A673 (cell line): ENCODE data around the gene AFAP1. TPM values are rescaled to one million over a fixed set of nuclear protein-coding genes. Genes with fewer than 3 reads are reported as not detected.

Source experiments
- BruUV-seq: library from RNA; stranded (reverse); fragments of 400-500 nt; replicated peaks from 2 replicates; lab custom pipeline; 2021; lab: Mats Ljungman, UMichigan
- CTCF ChIA-PET: fragments of 300-600 bp; sonication (Branson Sonifier 250); formaldehyde crosslinking; loops from one replicate; lab custom pipeline; 2022; ENCODE audit warnings: antibody characterized with exemption; lab: Charles Lee
- POLR2A ChIA-PET: fragments of 300-600 bp; sonication (Branson Sonifier 250); formaldehyde crosslinking; loops from one replicate; lab custom pipeline; 2022; ENCODE audit warnings: antibody characterized with exemption; ENCODE audit not compliant: low non-redundant PET; lab: Charles Lee
- DNase-seq: peaks from one replicate; pipeline ENCODE4 v3.0.0-alpha.2; 2015; ENCODE audit warnings: low spot score
- H3K27ac ChIP-seq: fragments of 200-600 bp; sonication (generic); 2 replicates; pipeline ENCODE4 v1.5.1; 2016; ENCODE audit warnings: mixed run types, low read depth, mild to moderate bottlenecking, mixed read lengths, antibody characterized with exemption, low read length; ENCODE audit not compliant: poor library complexity, severe bottlenecking
- H3K27me3 ChIP-seq: fragments of 200-600 bp; sonication (generic); replicated peaks from 2 replicates; pipeline ENCODE4 v1.6.1; 2017; ENCODE audit warnings: mixed run types, low read depth, mild to moderate bottlenecking, mixed read lengths, antibody characterized with exemption, low read length; ENCODE audit not compliant: insufficient read depth, poor library complexity
- H3K36me3 ChIP-seq: fragments of 200-600 bp; sonication (generic); 2 replicates; pipeline ENCODE4 v1.6.1; 2016; ENCODE audit warnings: mixed run types, mild to moderate bottlenecking, mixed read lengths, antibody characterized with exemption, low read length; ENCODE audit not compliant: insufficient read depth, poor library complexity, severe bottlenecking
- H3K4me1 ChIP-seq: fragments of 200-600 bp; sonication (generic); 2 replicates; pipeline ENCODE4 v1.6.1; 2017; ENCODE audit warnings: mixed run types, mild to moderate bottlenecking, mixed read lengths, antibody characterized with exemption, low read length; ENCODE audit not compliant: insufficient read depth, poor library complexity, severe bottlenecking
- H3K4me3 ChIP-seq: fragments of 200-600 bp; sonication (generic); 2 replicates; pipeline ENCODE4 v1.5.1; 2016; ENCODE audit warnings: low read depth, mixed run types, mild to moderate bottlenecking, mixed read lengths, low read length; ENCODE audit not compliant: poor library complexity, severe bottlenecking
- H3K9me3 ChIP-seq: fragments of 200-600 bp; sonication (generic); 2 replicates; pipeline ENCODE4 v1.6.1; 2016; ENCODE audit warnings: mixed run types, low read depth, mild to moderate bottlenecking, mixed read lengths, antibody characterized with exemption, low read length; ENCODE audit not compliant: poor library complexity, severe bottlenecking
- CTCF ChIP-seq: fragments of 300-800, 200-600 bp; sonication (generic); conservative IDR thresholded peaks from 2 replicates; pipeline ENCODE4 v1.5.1; 2017; ENCODE audit warnings: low read depth, mild to moderate bottlenecking, antibody characterized with exemption, low read length, moderate library complexity, mixed read lengths
- EZH2 ChIP-seq: fragments of 200-600 bp; sonication (generic); IDR thresholded peaks from 2 replicates; pipeline ENCODE4 v1.6.1; 2017; ENCODE audit warnings: borderline replicate concordance, low read depth, mild to moderate bottlenecking, mixed read lengths, antibody characterized with exemption, low read length; ENCODE audit not compliant: poor library complexity, severe bottlenecking
- intact Hi-C: fragments of 100-400 bp; cut with micrococcal nuclease; formaldehyde crosslinking; loops from one replicate; pipeline ENCODE4 v1.10.0; 2022; ENCODE audit not compliant: unreplicated experiment
- total RNA-seq: library from RNA; stranded (reverse); gene quantifications from 2 replicates; pipeline ENCODE4 v1.2.3, GENCODE V29; 2021

The AFAP1 gene
- total RNA-seq, 1 experiment from 2014 or later = 42.6 TPM

GRCh38 chr4:7747062-7747385 is 192.6 kb downstream of the AFAP1 start:
- Histone ChIP-seq H3K9me3 (no peaks in the 10 kb centered on the region), H3K27ac (no peak overlapping the region), H3K4me3 (no peak overlapping the region), H3K4me1 (no peaks in the 10 kb centered on the region), H3K36me3 (no peaks in the 10 kb centered on the region), H3K27me3 (no peaks in the 10 kb centered on the region)
- CTCF ChIA-PET = interaction anchor here (0.6 kb wide), 1 partner anchor 218 kb away, joined by 5 read pairs; no protein-coding TSS in a partner anchor
- POLR2A ChIA-PET = no interaction called here
- TF ChIP-seq EZH2 = no peak
- no peak for TF ChIP-seq CTCF
- no peak for DNase-seq
- no TSS peak for BruUV-seq
- intact Hi-C loops = no loop called here

GRCh38 chr4:7746351-7747061 is 193.2 kb downstream of the AFAP1 start:
- Histone ChIP-seq H3K27me3 (no peaks in the 10 kb centered on the region), H3K4me1 (no peaks in the 10 kb centered on the region), H3K27ac (no peak overlapping the region), H3K9me3 (no peaks in the 10 kb centered on the region), H3K4me3 (no peak overlapping the region), H3K36me3 (no peaks in the 10 kb centered on the region)
- ChIA-PET CTCF (interaction anchor here (0.6 kb wide), 1 partner anchor 218 kb away, joined by 5 read pairs; no protein-coding TSS in a partner anchor), POLR2A (no interaction called here)
- DNase-seq = no peak
- intact Hi-C loops = no loop called here
- no TSS peak for BruUV-seq
- TF ChIP-seq EZH2 (no peak), CTCF (no peak)

GRCh38 chr4:7745301-7745885 is 194.3 kb downstream of the AFAP1 start:
- CTCF ChIA-PET = no interaction called here
- DNase-seq = no peak
- no TSS peak for BruUV-seq

More at GRCh38 chr4:7745301-7745885, 194.3 kb downstream of the AFAP1 start:
- Histone ChIP-seq H3K27ac (no peak overlapping the region), H3K27me3 (no peaks in the 10 kb centered on the region), H3K36me3 (no peaks in the 10 kb centered on the region), H3K4me1 (no peaks in the 10 kb centered on the region), H3K4me3 (no peak overlapping the region), H3K9me3 (no peaks in the 10 kb centered on the region)
- intact Hi-C loops = no loop called here
- TF ChIP-seq CTCF (no peak), EZH2 (no peak)
- POLR2A ChIA-PET = no interaction called here
